GM19351 (cell line): ENCODE measurements around the gene PLK3.
"Not testable (repeated sequence)": the region's sequence is repeated elsewhere in the genome, so short reads cannot be mapped to it uniquely, and the experiment has no call there.

Source experiments
- ATAC-seq: cut with Tn5 transposase; IDR thresholded peaks from one replicate; pipeline ENCODE4 v1.9.1; 2021; ENCODE audit warnings: mild to moderate bottlenecking, moderate library complexity; ENCODE audit not compliant: unreplicated experiment

PLK3 gene

DNA sequence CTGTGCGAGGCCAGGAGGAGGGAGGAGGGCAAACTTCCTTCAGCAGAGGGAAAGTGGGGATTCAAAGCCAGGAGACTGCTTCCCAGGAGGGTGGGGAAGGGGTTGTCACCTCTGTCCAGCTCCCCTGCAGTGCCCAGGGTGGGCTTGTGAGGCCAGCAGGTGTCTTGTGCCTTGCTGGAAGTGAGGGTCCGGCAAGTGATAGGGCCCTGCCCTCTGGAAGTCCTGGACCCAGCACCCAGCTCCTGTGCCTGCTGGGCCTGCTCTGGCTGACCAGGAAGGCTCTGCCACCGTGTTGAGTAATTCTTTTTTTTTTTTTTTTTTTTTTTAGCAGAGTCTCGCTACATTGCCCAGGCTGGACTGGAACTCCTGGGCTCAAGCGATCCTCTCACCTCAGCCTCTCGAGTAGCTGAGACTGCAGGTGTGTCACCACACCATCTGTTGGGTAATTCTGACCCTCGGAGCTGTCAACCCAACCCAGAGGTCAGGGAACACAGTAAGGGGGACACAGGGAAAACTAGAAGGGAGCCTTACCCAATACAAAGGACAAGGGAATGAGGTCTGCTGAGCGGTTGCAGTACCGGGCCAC, 13.2 kb upstream of the PLK3 start:
- no peak for ATAC-seq

- ATAC-seq = no peak
These were observed 12.7 kb upstream of the PLK3 start for GRCh38 chr1:44787506-44787905.

DNA sequence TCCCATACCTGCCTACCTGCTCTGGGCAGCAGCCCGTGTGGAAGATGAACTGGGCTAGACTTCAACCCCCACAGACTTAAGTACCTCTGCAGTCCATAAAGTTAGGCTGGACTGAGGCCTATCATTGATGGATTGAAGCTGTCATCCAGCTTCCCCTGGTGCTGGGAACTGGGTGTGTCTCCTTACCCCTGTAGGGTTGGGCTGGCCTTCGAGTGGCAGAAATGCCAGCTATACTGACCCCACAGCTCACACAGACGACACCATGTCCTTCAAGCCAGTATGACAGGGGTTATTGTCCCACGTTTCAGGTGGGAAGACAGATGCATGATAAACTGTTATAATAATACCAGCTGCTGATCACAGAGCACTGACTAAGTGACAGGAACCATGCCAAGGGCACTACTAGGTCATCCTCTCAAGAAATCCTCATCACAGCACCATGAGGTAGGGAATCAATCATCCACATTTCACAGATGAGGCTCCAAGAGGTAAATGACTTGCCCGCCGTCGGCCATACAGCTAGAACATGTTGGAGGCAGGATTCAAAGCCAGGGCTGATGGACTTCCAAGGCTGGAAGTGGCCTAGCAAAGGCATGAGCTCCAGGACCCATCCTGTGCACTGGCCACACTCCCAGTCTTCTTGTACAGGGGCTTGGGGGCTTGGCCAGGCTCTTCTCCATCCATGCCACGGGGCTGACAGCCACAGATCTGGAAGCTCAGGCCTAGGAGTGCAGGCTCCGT, 11.9 kb upstream of the PLK3 start, which contains the start of gene BEST4:
BEST4 (minus strand) TSS at position 51 of the 741 bp plus-strand sequence. CDS start 465 bp downstream, outside the sequence.
- no peak for ATAC-seq

DNA sequence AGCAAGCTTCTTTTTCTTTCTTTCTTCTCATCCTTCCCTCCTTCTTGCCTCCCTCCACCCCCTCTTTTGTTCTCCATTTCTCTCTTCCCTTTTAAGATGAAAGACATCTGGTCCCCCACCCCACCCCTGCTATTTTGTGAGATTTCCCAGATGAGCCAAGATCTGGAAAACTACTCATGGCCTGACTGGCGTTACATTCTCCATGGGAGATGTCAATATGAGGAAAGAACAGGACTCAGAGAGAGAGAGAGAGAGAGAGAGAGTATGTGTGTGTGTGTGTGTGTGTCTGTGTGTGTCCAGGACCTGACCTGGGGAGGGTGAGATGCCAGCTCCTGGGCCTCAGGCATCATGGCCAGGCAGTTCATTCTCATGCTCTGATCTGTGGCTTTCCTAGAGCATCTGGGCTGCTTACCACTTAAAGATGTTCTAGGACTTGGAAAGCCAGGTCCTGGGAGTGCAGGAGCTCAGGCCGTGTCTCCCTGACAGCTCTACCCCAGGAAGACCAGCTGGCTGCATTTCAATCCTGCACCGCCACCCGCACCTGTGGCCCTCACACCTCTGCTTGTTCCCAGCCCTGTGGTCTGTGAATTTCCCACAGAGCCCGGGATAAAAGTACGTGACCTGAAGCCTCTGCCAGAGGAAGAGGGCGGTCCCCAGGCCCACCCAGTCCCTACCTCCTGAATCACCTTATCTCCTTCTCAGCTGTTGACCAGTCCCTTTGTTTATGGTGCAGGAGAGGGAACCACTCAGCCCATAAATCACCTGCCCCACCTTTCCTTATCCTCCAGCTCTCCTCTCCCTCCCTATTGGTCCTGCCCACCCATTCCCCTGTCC, 9.0 kb upstream of the PLK3 start:
- no peak for ATAC-seq

GRCh38 chr1:44792736-44793502, 7.3 kb upstream of the PLK3 start:
- no peak for ATAC-seq

- ATAC-seq = not testable (repeated sequence)
These were observed 2.3 kb upstream of the PLK3 start for GRCh38 chr1:44797886-44798285.

GRCh38 chr1:44798481-44799365, 1.5 kb upstream of the PLK3 start:
- no peak for ATAC-seq

DNA sequence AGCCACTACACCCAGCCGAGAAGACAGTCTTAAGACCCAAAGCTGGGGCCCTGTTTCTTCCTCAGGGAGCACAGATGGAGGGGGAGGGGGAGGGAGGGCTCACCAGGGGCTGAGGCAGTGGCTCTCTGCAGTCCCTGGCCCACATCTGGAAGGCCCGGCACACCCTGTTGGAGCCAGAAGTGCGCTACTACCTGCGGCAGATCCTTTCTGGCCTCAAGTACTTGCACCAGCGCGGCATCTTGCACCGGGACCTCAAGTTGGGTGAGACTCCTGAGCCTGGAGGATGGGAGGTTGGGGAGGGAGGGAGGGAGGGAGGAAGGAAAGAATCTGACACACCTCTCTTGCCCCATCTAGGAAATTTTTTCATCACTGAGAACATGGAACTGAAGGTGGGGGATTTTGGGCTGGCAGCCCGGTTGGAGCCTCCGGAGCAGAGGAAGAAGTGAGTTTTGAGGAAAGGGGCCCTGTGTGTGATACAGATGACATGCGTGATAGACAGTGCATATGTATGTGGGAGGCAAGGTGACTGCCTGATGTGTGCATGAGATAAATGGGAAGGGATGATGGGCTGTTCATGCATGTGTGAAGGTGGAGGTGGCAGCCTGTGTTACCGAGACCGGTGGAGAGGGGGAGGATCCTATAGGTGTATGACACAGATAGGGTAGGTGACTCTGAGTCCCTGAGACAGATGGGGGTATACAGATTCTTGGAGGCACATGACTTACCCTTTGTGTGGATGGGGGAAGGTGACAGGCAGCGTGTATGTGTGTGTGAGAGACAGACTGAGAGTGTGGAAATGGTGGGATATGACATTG, 1.5 kb downstream of the PLK3 start:
- ATAC-seq = no peak

- no peak for ATAC-seq
These were observed 2.3 kb downstream of the PLK3 start for GRCh38 chr1:44802306-44803061.

- ATAC-seq = no peak
These were observed 2.8 kb downstream of the PLK3 start for GRCh38 chr1:44803062-44803311.

DNA sequence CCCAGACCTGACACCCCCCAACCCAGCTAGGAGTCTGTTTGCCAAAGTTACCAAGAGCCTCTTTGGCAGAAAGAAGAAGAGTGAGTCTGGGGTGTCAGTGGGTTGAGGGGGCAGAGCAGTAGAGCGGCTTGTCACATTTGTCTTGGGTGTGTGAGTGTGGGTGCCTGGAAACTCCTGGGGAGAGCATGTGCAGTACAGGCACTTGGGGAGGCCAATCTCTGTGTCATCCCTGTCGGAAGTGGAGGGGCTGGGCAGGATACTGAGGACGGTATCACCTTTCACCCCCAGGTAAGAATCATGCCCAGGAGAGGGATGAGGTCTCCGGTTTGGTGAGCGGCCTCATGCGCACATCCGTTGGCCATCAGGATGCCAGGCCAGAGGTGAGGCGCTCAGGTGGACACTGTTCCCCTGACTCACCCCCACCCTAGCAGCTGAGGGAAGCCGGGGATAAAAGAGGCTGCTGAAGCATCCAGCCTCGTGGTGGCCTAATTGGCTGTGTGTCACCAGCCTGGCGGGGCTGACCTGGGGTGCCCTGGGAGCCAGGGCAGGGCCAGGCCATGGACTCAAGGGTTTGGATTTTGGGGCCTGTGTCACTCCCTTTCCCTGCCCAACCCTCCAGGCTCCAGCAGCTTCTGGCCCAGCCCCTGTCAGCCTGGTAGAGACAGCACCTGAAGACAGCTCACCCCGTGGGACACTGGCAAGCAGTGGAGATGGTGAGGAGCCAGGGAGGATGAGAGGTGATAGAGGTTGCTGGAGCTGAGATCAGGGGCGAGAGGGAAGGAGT, 3.3 kb downstream of the PLK3 start:
- ATAC-seq = no peak

- no peak for ATAC-seq
These were observed 5.3 kb downstream of the PLK3 start for GRCh38 chr1:44805311-44806024.

- ATAC-seq = no peak
These were observed 6.0 kb downstream of the PLK3 start for GRCh38 chr1:44806025-44806703.

- no peak for ATAC-seq
These were observed 6.7 kb downstream of the PLK3 start, which contains the start of gene DYNLT4 for GRCh38 chr1:44806704-44807363. DYNLT4 (minus strand) TSS chr1:44807351; CDS start chr1:44806668, 683 bp downstream.

DNA sequence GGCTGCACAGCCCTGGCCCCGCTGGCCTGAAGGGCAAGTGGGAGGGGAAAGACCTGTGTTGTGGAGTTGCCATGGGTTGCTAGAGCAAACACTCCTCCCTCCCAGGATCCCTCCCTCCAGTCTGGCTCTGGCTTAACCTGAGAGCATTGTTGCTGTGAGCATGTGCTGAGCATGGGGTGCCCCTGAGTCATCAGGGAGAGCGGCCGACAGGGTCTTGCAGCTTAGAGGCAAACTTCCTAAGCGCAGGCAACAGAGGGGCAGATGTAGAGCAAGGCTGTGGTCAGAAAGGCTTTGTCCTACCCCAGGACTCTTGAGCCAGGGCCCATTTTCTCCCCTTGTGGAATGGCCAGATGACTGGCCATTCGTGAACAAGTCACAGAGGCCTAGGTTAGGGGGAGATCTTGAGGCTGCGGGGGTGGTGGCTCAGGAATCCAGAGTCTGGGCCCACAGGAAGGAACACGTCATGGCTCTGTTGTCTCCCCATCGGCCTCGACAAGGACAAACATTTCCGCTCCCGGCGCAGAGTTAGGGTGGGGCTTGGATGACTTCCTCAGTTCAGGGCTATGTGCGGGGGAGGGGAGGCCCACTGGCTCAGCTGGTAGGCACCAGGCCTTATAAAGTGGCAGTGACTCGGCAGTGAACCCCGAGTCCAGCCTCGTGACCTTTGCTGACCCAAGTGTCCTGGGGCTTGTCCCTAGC, 7.3 kb downstream of the PLK3 start:
- ATAC-seq = peak; percentile 35
